ENCODE results near the gene COL18A1. TPM values are rescaled to one million over a fixed set of nuclear protein-coding genes. Genes with fewer than 3 reads are reported as not detected.

The COL18A1 gene
- total and polyA plus RNA-seq, 2 of the 8 experiments (the other 6 are each of a cell fraction or from before 2014, with no cell fraction given): 145 to 201 TPM

GRCh38 chr21:45451091-45451740 is 46.3 kb downstream of the COL18A1 start:
- Histone ChIP-seq H3K4me1 (replicated peaks in 1 of 4; ENCODE audit: control insufficient read depth in 3 of 4, insufficient read depth in 4 of 4, low read length in 3 of 4) (no peaks in the 10 kb centered on the region; a peak in 1 of 7 replicates), H2BK12ac (ENCODE audit: low read depth, low read length) (no peak overlapping the region), H2AFZ (ENCODE audit: low read length) (no peak overlapping the region), H3K4ac (replicated peaks; ENCODE audit: insufficient read length, low read depth, low read length) (no peak overlapping the region), H3K14ac (ENCODE audit: insufficient read length) (no peak overlapping the region), H3K4me2 (ENCODE audit: insufficient read depth in 1 of 2, low read depth in 2 of 2, low read length in 2 of 2) (no peak overlapping the region), H3K27ac (ENCODE audit: low read depth, low read length) (no peak overlapping the region), H2BK120ac (replicated peaks; ENCODE audit: low read depth, low read length) (no peak overlapping the region), H4K20me1 (replicated peaks in 1 of 2; ENCODE audit: control insufficient read depth in 1 of 2, insufficient read depth in 2 of 2, low read length in 2 of 2) (peaks cover 24 to 47% of the 10 kb centered on the region in 2 experiments), H3K4me3 (ENCODE audit: extremely low read depth in 1 of 4, insufficient read depth in 2 of 4, low read depth in 3 of 4, low read length in 4 of 4) (no peak overlapping the region), H3K9me3 (ENCODE audit: insufficient read depth in 2 of 2, low read depth in 1 of 2, low read length in 1 of 2) (peaks cover 0 to 10% of the 10 kb centered on the region in 2 experiments; a peak in 2 of 4 replicates), H2AK5ac (ENCODE audit: low read depth, low read length) (no peak overlapping the region), H3K9ac (replicated peaks in 1 of 4; ENCODE audit: extremely low read depth in 1 of 4, low read depth in 3 of 4, low read length in 3 of 4) (no peak overlapping the region), H2BK15ac (ENCODE audit: low read length) (no peak overlapping the region), H3K79me1 (ENCODE audit: low read depth, low read length) (peaks cover 29% of the 10 kb centered on the region), H3K79me2 (ENCODE audit: control insufficient read depth in 1 of 2, insufficient read depth in 2 of 2, low read length in 2 of 2) (peaks cover 15 to 77% of the 10 kb centered on the region in 2 experiments), H3K36me3 (ENCODE audit: control insufficient read depth in 2 of 4, insufficient read depth in 4 of 4, low read length in 3 of 4) (peaks cover 0 to 8% (median 7%) of the 10 kb centered on the region in 4 experiments; a peak in 7 of 8 replicates), H2BK5ac (ENCODE audit: low read depth, low read length) (no peak overlapping the region), H4K8ac (ENCODE audit: extremely low read depth, insufficient read depth, low read length) (no peak overlapping the region), H3K18ac (ENCODE audit: extremely low read depth, low read length) (no peak overlapping the region), H3K23me2 (ENCODE audit: low read depth, low read length) (peaks cover 4% of the 10 kb centered on the region; the same call in 1 of the 2 replicates), H3K56ac (replicated peaks; ENCODE audit: insufficient read length, low read depth, low read length) (no peak overlapping the region), H4K5ac (ENCODE audit: insufficient read length, low read depth, low read length) (no peak overlapping the region), H4K91ac (replicated peaks; ENCODE audit: insufficient read length, low read length) (no peak overlapping the region), H2BK20ac (ENCODE audit: low read length) (no peak overlapping the region), H3K23ac (ENCODE audit: insufficient read length) (no peak overlapping the region), H3K27me3 (replicated peaks in 1 of 4; ENCODE audit: control insufficient read depth in 3 of 4, extremely low read depth in 1 of 4, insufficient read depth in 3 of 4, low read length in 3 of 4) (no peaks in the 10 kb centered on the region)
- FAIRE-seq (no peak), DNase-seq (ENCODE audit: low read depth in 1 of 2, low spot score in 2 of 2) (no peak)
- ChIA-PET POLR2A (ENCODE audit: partially characterized antibody) (no interaction called here), CTCF (ENCODE audit: partially characterized antibody) (interaction anchor here (0.5 to 3.7 kb wide), 5 partner anchors 8 to 1044 kb away, joined by 3 to 17 read pairs (median 3); no protein-coding TSS in a partner anchor)
- WGBS, 2 experiments (ENCODE audit: extremely low coverage in 1 of 2, insufficient coverage in 1 of 2, insufficient read length in 1 of 2, insufficient replicate concordance in 2 of 2, low coverage in 1 of 2, low lambda C conversion rate in 2 of 2, missing lambda C conversion rate in 1 of 2): 97% methylated on average over 20 of the region's 20 CpGs; no CpG with 5 or more reads in 1 of the 2 experiments
- TF ChIP-seq RAD21 (IDR thresholded peaks at IDR 0.05 in 1 of 2, conservative IDR thresholded peaks at IDR 0.05 in 1 of 2; ENCODE audit: low read depth in 2 of 2, low read length in 2 of 2) (no peak), E2F6 (IDR thresholded peaks at IDR 0.05) (no peak), SUZ12 (IDR thresholded peaks at IDR 0.05; ENCODE audit: low read length) (no peak), POLR2AphosphoS5 (IDR thresholded peaks at IDR 0.05; ENCODE audit: low read depth, low read length) (no peak), CTCF (IDR thresholded peaks at IDR 0.05; ENCODE audit: control extremely low read depth in 1 of 3, insufficient read depth in 1 of 3, low read depth in 1 of 3, low read length in 3 of 3) (no peak), RBBP5 (IDR thresholded peaks at IDR 0.05; ENCODE audit: borderline replicate concordance, low read depth, low read length) (no peak), KDM4A (IDR thresholded peaks at IDR 0.05; ENCODE audit: low read depth, low read length, severe bottlenecking) (no peak), GTF2F1 (IDR thresholded peaks at IDR 0.05; ENCODE audit: borderline replicate concordance, low read depth, low read length) (no peak), BCL11A (IDR thresholded peaks at IDR 0.05; ENCODE audit: low read depth in 2 of 2, low read length in 2 of 2) (no peak)

Measured in H1 (cell line).